Measurements from ENCODE around the gene GCHFR. TPM values are rescaled to one million over a fixed set of nuclear protein-coding genes. Genes with fewer than 3 reads are reported as not detected.

Gene GCHFR
- total and polyA plus RNA-seq, 2 donors (not counting 3 experiments of a cell fraction or from before 2014, with no cell fraction given) = 6.3 to 14.2 TPM

GRCh38 chr15:40806672-40807027 lies 42.8 kb downstream of the GCHFR start:
- peaks cover 2 to 12% of the 10 kb centered on the region in 2 experiments for H3K36me3 ChIP-seq (ENCODE audit: control insufficient read depth in 2 of 2, extremely low read depth in 1 of 2, insufficient read depth in 2 of 2, low read length in 2 of 2)
- H3K9me3 ChIP-seq (replicated peaks; ENCODE audit: control insufficient read depth, insufficient read depth, low read length) = no peaks in the 10 kb centered on the region
- H3K4me2 ChIP-seq (ENCODE audit: insufficient read depth, low read length) = peak overlapping the region; percentile 85
- CTCF ChIA-PET = interaction anchor here (1.0 to 2.6 kb wide), 7 partner anchors 12 to 87 kb away, joined by 3 to 9 read pairs (median 4); partner anchors contain the start of genes C15orf62 and VPS18
- H3K27me3 ChIP-seq (ENCODE audit: control insufficient read depth in 2 of 2, insufficient read depth in 2 of 2, low read length in 2 of 2) = no peaks in the 10 kb centered on the region
- no TSS peak for BruUV-seq (replicated peaks)
- H4K20me1 ChIP-seq (replicated peaks; ENCODE audit: control insufficient read depth, extremely low read depth, insufficient read depth, low read length) = no peaks in the 10 kb centered on the region
- peaks cover 27% of the 10 kb centered on the region for H3K79me2 ChIP-seq (ENCODE audit: control insufficient read depth, insufficient read depth, low read length)
- no peak for DNase-seq (ENCODE audit: low read depth, low spot score)
- TF ChIP-seq JUN (IDR thresholded peaks at IDR 0.05; ENCODE audit: borderline replicate concordance, insufficient read depth, insufficient read length, low read depth) (no peak), EZH2 (IDR thresholded peaks at IDR 0.05; ENCODE audit: borderline replicate concordance, low read depth, low read length, severe bottlenecking) (no peak), POLR2AphosphoS5 (IDR thresholded peaks at IDR 0.05; ENCODE audit: insufficient read depth, low read depth, low read length) (no peak), MAX (IDR thresholded peaks at IDR 0.05; ENCODE audit: insufficient read depth, insufficient read length) (no peak), GATA2 (IDR thresholded peaks at IDR 0.05; ENCODE audit: insufficient read depth, insufficient read length, low read depth, low read length) (no peak)
- H3K4me1 ChIP-seq (ENCODE audit: control insufficient read depth, extremely low read depth, insufficient read depth, low read length) = peaks cover 14% of the 10 kb centered on the region
- FAIRE-seq = no peak
- H3K9ac ChIP-seq (replicated peaks; ENCODE audit: extremely low read depth, insufficient read depth, low read length) = peak overlapping the region; percentile 66
- dilution Hi-C loops (cut with MboI; ENCODE audit: extremely low pct_ligation_motif_present, low sequenced_read_pairs) (no loop called here), intact Hi-C loops (cut with micrococcal nuclease) (loop anchor here (1.0 to 10.0 kb wide), 6 partner anchors 10 to 212 kb away; partner anchors contain the start of genes KNL1 and RMDN3)
- H3K27ac ChIP-seq (ENCODE audit: insufficient read depth, low read depth, low read length) = no peak overlapping the region
- H2AFZ ChIP-seq (ENCODE audit: low read depth, low read length) = peak overlapping the region; percentile 95
- H3K4me3 ChIP-seq (replicated peaks in 1 of 3; ENCODE audit: insufficient read depth in 1 of 3, low read depth in 1 of 3, low read length in 3 of 3) = peak overlapping the region; percentile 64 to 67 (median 64)
- POLR2A ChIA-PET = interaction anchor here (0.6 to 0.7 kb wide), 2 partner anchors 12 to 112 kb away, joined by 4 to 5 read pairs; partner anchors contain the start of gene RAD51
- H3K9me1 ChIP-seq (replicated peaks; ENCODE audit: control insufficient read depth, extremely low read depth, insufficient read depth, low read length) = no peaks in the 10 kb centered on the region
